Measurements from ENCODE around the gene MYH7B.

MYH7B gene

GRCh38 chr20:34996243-34997028 lies 40.8 kb downstream of the MYH7B start:
- H3K4me3 ChIP-seq, result no peak overlapping the region
- TF ChIP-seq POLR2AphosphoS5 (IDR thresholded peaks at IDR 0.05; ENCODE audit: borderline replicate concordance, low read depth, low read length), result no peak
- TF ChIP-seq FOXP2 (optimal IDR thresholded peaks at IDR 0.05; ENCODE audit: control extremely low read depth, extremely low read length, insufficient read depth), result no peak
- TF ChIP-seq EZH2 (IDR thresholded peaks at IDR 0.05), result no peak
- H3K9me3 ChIP-seq (ENCODE audit: low read depth, low read length), result no peaks in the 10 kb centered on the region
- H3K27ac ChIP-seq, result no peak overlapping the region
- H3K9ac ChIP-seq (ENCODE audit: insufficient read length), result no peak overlapping the region
- no peak for DNase-seq (ENCODE audit: low read depth, low spot score)
- no peaks in the 10 kb centered on the region; the same call in 1 of the 2 replicates for H3K36me3 ChIP-seq (ENCODE audit: insufficient read depth, low read length)

- Histone ChIP-seq H3K4me3 (no peak overlapping the region), H3K9me3 (ENCODE audit: low read depth, low read length) (no peaks in the 10 kb centered on the region), H3K9ac (ENCODE audit: insufficient read length) (no peak overlapping the region), H3K27ac (no peak overlapping the region), H3K36me3 (ENCODE audit: insufficient read depth, low read length) (peaks cover 5% of the 10 kb centered on the region; the same call in 1 of the 2 replicates)
- DNase-seq (ENCODE audit: low read depth, low spot score), result no peak
- TF ChIP-seq EZH2 (IDR thresholded peaks at IDR 0.05) (no peak), FOXP2 (optimal IDR thresholded peaks at IDR 0.05; ENCODE audit: control extremely low read depth, extremely low read length, insufficient read depth) (no peak), POLR2AphosphoS5 (IDR thresholded peaks at IDR 0.05; ENCODE audit: borderline replicate concordance, low read depth, low read length) (no peak)
Observed at GRCh38 chr20:34997131-34997561, 41.5 kb downstream of the MYH7B start.

GRCh38 chr20:34997774-34998173 lies 42.1 kb downstream of the MYH7B start:
- H3K36me3 ChIP-seq (ENCODE audit: insufficient read depth, low read length), result peaks cover 5% of the 10 kb centered on the region; the same call in 1 of the 2 replicates

GRCh38 chr20:34998331-34998950 lies 42.8 kb downstream of the MYH7B start:
- Histone ChIP-seq H3K4me3 (no peak overlapping the region), H3K27ac (no peak overlapping the region), H3K36me3 (ENCODE audit: insufficient read depth, low read length) (peaks cover 10% of the 10 kb centered on the region; the same call in 1 of the 2 replicates), H3K9me3 (ENCODE audit: low read depth, low read length) (no peaks in the 10 kb centered on the region), H3K9ac (ENCODE audit: insufficient read length) (no peak overlapping the region)
- no peak for DNase-seq (ENCODE audit: low read depth, low spot score)
- TF ChIP-seq FOXP2 (optimal IDR thresholded peaks at IDR 0.05; ENCODE audit: control extremely low read depth, extremely low read length, insufficient read depth) (no peak), POLR2AphosphoS5 (IDR thresholded peaks at IDR 0.05; ENCODE audit: borderline replicate concordance, low read depth, low read length) (no peak), EZH2 (IDR thresholded peaks at IDR 0.05) (no peak)

More at GRCh38 chr20:34997774-34998173, 42.1 kb downstream of the MYH7B start:
- H3K9ac ChIP-seq (ENCODE audit: insufficient read length), result no peak overlapping the region
- no peaks in the 10 kb centered on the region for H3K9me3 ChIP-seq (ENCODE audit: low read depth, low read length)
- TF ChIP-seq FOXP2 (optimal IDR thresholded peaks at IDR 0.05; ENCODE audit: control extremely low read depth, extremely low read length, insufficient read depth) (no peak), EZH2 (IDR thresholded peaks at IDR 0.05) (no peak)
- DNase-seq (ENCODE audit: low read depth, low spot score), result no peak
- no peak overlapping the region for H3K4me3 ChIP-seq
- H3K27ac ChIP-seq, result no peak overlapping the region

- Histone ChIP-seq H3K4me3 (no peak overlapping the region), H3K9ac (ENCODE audit: insufficient read length) (no peak overlapping the region), H3K27ac (no peak overlapping the region), H3K9me3 (ENCODE audit: low read depth, low read length) (no peaks in the 10 kb centered on the region), H3K36me3 (ENCODE audit: insufficient read depth, low read length) (peaks cover 15% of the 10 kb centered on the region; the same call in 1 of the 2 replicates)
- no peak for TF ChIP-seq FOXP2 (optimal IDR thresholded peaks at IDR 0.05; ENCODE audit: control extremely low read depth, extremely low read length, insufficient read depth)
- TF ChIP-seq POLR2AphosphoS5 (IDR thresholded peaks at IDR 0.05; ENCODE audit: borderline replicate concordance, low read depth, low read length), result no peak
- DNase-seq (ENCODE audit: low read depth, low spot score), result no peak
Observed at GRCh38 chr20:34999021-34999451, 43.4 kb downstream of the MYH7B start.

- TF ChIP-seq POLR2AphosphoS5 (IDR thresholded peaks at IDR 0.05; ENCODE audit: borderline replicate concordance, low read depth, low read length) (no peak), EZH2 (IDR thresholded peaks at IDR 0.05) (no peak), FOXP2 (optimal IDR thresholded peaks at IDR 0.05; ENCODE audit: control extremely low read depth, extremely low read length, insufficient read depth) (no peak)
- no peak for DNase-seq (ENCODE audit: low read depth, low spot score)
- Histone ChIP-seq H3K27ac (no peak overlapping the region), H3K36me3 (ENCODE audit: insufficient read depth, low read length) (peaks cover 22% of the 10 kb centered on the region; the same call in 1 of the 2 replicates), H3K9ac (ENCODE audit: insufficient read length) (no peak overlapping the region), H3K4me3 (no peak overlapping the region), H3K9me3 (ENCODE audit: low read depth, low read length) (no peaks in the 10 kb centered on the region)
Observed at GRCh38 chr20:34999782-35000181, 44.1 kb downstream of the MYH7B start.

- H3K27ac ChIP-seq, result no peak overlapping the region
- no peak overlapping the region for H3K4me3 ChIP-seq
- DNase-seq (ENCODE audit: low read depth, low spot score), result no peak
- peaks cover 29% of the 10 kb centered on the region; the same call in 1 of the 2 replicates for H3K36me3 ChIP-seq (ENCODE audit: insufficient read depth, low read length)
- no peaks in the 10 kb centered on the region for H3K9me3 ChIP-seq (ENCODE audit: low read depth, low read length)
- no peak overlapping the region for H3K9ac ChIP-seq (ENCODE audit: insufficient read length)
- TF ChIP-seq FOXP2 (optimal IDR thresholded peaks at IDR 0.05; ENCODE audit: control extremely low read depth, extremely low read length, insufficient read depth) (no peak), POLR2AphosphoS5 (IDR thresholded peaks at IDR 0.05; ENCODE audit: borderline replicate concordance, low read depth, low read length) (no peak)
Observed at GRCh38 chr20:35000311-35000921, 44.7 kb downstream of the MYH7B start.

GRCh38 chr20:35000922-35001595 lies 45.4 kb downstream of the MYH7B start:
- Histone ChIP-seq H3K9ac (ENCODE audit: insufficient read length) (no peak overlapping the region), H3K36me3 (ENCODE audit: insufficient read depth, low read length) (peaks cover 33% of the 10 kb centered on the region; the same call in 1 of the 2 replicates), H3K4me3 (no peak overlapping the region), H3K9me3 (ENCODE audit: low read depth, low read length) (no peaks in the 10 kb centered on the region), H3K27ac (no peak overlapping the region)
- TF ChIP-seq POLR2AphosphoS5 (IDR thresholded peaks at IDR 0.05; ENCODE audit: borderline replicate concordance, low read depth, low read length), result no peak
- TF ChIP-seq EZH2 (IDR thresholded peaks at IDR 0.05), result no peak
- TF ChIP-seq FOXP2 (optimal IDR thresholded peaks at IDR 0.05; ENCODE audit: control extremely low read depth, extremely low read length, insufficient read depth), result no peak
- no peak for DNase-seq (ENCODE audit: low read depth, low spot score)
